HG03521 (cell line): ENCODE measurements around the gene ZBTB21.

ENCODE experiments used
- ATAC-seq: cut with Tn5 transposase; IDR thresholded peaks from one replicate; pipeline ENCODE4 v1.9.1; 2021; ENCODE audit warnings: mild to moderate bottlenecking, moderate library complexity; ENCODE audit not compliant: unreplicated experiment

Gene ZBTB21

GRCh38 chr21:42009831-42010506, at the start of gene ZBTB21:
Gene ZBTB21, minus strand, starts transcription at chr21:42010360. Its CDS starts 16,265 bp downstream, at chr21:41994095.
- peak; percentile 61 for ATAC-seq

DNA sequence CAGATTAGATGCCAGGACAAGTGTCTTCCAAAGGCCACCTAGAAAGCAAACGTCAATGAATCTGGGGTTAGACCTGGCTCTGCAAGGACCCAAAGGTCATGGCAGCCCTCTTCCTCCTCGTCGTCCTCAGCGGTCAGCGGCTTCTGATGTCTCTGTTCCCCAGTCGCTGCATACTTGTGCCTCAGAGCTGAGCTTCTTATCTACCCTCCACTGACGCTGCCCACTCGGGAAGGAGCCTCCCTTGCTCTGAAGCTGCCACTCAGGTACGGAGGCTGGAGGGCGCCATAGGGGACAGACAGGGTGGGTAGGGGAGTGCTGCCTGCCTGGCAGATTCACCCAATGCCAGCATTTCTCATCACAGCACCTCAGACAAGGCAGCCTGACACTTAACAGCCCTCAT, 49.6 kb upstream of the ZBTB21 start:
- no peak for ATAC-seq

DNA sequence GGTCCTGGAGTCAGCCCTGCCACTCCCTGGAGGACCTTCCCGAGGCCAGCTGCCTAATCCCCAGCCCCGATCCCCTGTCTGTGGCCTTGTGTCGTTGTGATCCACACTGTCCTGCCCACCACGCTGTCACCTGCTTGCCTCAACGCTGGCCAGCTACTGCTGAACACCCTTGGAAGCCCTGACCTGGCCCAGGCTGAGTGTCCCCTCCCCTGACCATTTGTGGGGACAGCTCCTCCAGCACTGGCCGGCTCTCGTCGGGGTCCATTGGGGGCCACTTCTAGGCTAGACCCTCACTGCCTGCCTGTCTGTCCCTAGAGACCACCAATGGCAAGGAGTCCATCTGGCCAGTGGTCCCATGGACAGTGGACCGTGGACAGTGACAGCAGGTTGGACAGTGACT, 49.0 kb upstream of the ZBTB21 start:
- ATAC-seq: no peak

- ATAC-seq: no peak
Measured at GRCh38 chr21:42058631-42059111, 48.5 kb upstream of the ZBTB21 start.

DNA sequence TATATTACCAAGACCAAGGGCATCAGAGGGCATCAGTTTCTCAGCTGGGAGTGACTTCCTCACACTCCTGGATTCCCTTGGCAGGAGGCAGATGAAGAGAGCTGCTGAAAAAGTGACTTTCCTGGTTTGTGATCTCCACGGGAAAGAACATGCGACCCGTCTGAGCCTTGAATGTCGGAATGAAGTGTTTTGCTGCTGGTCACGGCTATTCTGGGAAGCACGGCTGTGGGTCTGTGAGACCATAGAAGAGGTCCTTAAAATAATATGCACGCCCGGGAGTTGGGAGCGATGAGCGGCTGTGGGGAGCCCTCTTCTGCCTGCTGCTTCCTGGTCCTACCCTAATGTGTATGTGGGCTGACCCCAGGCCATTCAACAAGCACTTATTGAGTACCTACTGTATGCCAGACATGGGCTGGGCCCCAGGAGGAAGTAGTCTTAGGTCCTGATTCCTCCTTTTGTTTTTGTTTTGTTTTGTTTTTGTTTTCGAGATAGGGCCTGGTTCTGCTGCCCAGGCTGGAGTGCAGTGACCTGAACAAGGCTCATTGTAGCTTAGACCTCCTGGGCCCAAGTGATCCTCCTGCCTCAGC, 47.8 kb upstream of the ZBTB21 start:
- no peak for ATAC-seq

DNA sequence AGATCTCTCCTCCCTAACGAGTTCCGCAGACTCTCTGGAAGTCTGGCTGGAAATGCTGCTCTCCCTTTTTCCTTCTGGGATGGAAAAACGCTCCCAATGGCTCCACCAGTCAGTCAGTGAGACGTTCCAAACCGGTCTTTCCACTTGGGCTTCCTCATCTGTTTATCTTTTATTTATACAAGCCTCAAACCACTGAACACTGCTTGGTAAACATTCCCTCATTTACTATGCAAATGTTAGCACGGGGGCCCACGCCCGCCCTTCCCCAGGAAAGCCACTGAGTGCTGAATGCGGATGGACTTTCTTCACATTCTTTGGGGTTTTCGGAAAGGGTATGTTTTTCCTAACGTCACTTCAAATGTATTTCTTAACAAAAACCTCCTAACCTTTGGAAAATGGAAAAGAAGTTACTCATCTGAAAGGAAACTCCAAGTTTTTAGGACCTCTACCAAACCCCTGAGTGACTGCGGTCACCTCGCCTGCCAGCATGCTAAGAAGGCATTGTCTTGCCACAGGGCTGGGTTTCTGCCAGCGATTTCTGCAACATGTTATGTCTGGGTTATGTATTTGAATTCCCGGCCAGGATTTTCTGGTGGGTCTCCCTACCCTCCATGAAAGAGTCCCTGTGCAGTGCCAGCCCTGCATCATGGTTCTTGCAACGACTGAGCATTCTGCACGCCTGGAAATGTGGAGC, 47.0 kb upstream of the ZBTB21 start:
- no peak for ATAC-seq

DNA sequence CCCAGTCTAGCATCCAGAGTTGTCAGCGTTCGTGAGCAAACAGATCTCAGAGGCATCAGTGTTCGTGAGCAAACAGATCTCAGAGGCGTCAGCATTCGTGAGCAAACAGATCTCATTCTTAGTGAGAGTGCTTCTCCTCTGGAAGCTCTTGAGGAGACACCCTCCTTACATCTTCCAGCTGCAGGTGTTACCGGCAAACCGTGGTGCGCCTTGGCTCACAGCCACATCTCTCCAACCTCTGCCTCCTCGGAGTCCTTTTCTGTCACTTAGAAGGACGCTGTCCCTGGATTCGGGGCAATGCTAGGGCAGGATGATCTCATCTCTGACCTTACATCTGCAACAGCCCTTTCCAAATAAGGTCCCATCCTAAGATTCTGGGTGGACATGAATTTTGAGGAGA, 46.3 kb upstream of the ZBTB21 start:
- ATAC-seq: no peak

- ATAC-seq: no peak
Measured at GRCh38 chr21:42055425-42055824, 45.3 kb upstream of the ZBTB21 start.

- no peak for ATAC-seq
Measured at GRCh38 chr21:42051788-42052187, 41.6 kb upstream of the ZBTB21 start.

GRCh38 chr21:42049578-42050430, 39.6 kb upstream of the ZBTB21 start:
- no peak for ATAC-seq

- ATAC-seq: no peak
Measured at GRCh38 chr21:42048870-42049577, 38.9 kb upstream of the ZBTB21 start.

DNA sequence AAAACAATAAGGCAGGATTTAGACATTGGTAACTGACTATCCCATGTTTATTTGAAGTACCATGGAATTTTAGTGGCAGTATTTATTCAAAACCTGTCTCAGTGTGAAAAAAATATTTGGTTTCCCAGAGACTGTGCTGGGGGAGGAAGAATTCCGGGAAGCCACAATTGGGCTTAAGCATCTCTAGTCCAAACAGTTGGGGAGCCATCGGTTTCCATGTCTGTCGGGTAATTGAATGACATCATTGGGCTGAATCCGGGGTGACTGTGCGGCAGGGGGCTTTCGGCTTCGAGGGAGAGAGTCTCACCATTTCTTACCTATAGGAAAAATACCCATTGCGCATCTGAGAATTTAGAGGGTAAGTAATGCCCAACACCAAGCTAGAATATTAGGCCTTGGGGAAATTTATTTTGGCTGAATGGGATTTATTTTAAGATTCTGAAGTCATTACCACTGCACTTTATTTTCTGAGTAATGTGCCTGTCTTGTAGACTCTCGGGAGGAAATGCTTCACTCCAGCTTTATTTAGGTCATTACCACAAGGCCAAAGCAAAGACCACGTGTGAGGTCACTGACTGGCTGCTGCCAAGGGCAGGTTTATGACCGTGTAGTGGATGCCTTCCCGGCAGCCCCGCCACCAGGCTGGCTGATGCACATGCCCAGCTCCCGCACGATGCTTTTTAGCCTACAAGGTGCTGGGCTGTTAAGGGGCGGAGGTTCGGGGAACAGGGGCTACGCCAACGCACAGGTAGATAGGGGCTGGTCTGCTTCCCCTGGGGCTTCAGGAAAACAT, 37.9 kb upstream of the ZBTB21 start:
- no peak for ATAC-seq

DNA sequence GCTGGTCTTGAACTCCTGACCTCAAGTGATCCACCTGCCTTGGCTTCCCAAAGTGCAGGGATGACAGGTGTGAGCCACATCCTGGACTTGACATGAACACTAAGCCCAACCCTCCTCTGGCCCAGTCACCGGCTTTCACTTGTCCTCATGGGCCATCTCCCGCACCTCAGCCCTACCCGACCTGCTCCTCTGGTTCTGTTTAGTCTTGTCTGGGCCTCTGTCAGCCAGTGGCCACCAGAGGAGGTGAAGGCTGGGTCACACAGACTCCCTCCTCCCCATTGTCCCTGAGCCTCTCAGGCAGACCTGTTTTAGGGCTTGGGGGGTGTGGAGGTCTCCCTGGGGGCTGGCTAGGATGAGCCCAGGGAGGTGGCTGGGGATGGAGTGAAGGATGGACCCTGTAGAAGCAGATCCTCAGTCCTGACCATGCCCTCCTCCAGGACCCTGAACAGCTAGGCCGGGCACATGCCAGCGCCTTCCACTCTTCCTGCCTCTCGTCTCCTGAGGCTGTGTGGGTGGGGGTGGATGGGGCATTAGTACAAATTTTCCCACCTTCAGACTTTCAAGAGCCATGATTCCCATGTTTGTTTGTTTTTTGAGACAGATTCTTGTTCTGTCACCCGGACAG, 34.8 kb upstream of the ZBTB21 start:
- no peak for ATAC-seq

GRCh38 chr21:42043961-42044360, 33.8 kb upstream of the ZBTB21 start:
- ATAC-seq: no peak

DNA sequence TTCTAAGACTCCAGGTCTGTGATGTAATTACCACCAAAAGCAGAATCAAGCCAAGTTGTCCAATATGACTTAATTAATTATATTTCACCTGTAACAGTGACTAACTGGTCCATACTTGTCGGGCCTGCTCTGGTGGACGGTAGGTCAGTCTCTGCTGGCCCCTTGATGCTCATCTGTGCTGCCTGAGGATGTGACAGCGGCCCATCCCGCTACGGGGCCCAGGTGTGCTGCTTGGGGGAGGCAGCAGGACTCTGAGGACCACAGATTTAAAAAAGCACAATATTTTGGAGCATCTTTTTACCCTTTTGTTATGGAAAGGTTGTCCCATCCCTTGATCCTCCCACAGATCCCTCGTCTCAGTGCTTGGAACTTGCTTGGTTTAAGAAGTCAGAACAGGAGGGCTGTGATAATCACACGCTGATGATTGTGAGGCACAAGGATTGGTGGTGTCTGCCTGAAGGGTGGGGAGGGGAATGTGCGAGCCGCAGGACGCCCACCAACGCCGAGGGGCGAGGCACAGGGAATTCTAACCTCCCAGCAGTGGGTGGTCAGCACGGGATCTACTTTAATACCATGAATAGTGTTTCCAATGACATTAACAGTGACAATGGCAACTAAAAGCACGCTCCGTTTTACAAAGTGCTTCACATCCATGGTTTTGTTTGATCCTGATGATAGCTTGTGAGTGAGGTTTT, 33.2 kb upstream of the ZBTB21 start:
- ATAC-seq: no peak

GRCh38 chr21:42042651-42043050, 32.5 kb upstream of the ZBTB21 start:
- no peak for ATAC-seq

- ATAC-seq: no peak
Measured at GRCh38 chr21:42041711-42042110, 31.6 kb upstream of the ZBTB21 start.

GRCh38 chr21:42041246-42041645, 31.1 kb upstream of the ZBTB21 start:
- ATAC-seq: no peak
